GM10847 (cell line): ENCODE data around the gene SCN10A.

Experiments used
- POLR2A ChIP-seq: IDR thresholded peaks from 2 replicates; pipeline ENCODE4 v1.6.1; 2011; ENCODE audit not compliant: insufficient read length; ENCODE audit errors: extremely low read depth

The SCN10A gene

DNA sequence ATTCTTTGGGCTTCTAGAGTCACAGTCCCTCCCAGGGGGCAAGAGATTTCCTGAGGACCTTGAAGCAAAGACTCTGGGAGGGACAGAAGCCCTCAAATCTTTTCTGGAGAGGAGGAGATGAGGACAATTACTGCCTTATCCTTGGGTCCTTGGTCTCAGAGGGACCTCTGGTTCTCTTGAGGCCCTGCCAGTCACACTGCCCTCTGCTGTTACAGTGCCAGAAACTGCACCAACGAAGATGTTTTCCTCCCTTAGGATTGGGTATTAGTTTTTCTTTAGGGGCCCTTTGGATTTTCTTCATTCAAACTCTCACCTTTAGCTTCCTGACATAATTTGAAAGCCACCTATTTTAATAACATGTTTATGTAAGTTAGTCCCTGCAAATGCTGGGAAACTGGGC is 108.3 kb downstream of the SCN10A start:
- TF ChIP-seq POLR2A = no peak

DNA sequence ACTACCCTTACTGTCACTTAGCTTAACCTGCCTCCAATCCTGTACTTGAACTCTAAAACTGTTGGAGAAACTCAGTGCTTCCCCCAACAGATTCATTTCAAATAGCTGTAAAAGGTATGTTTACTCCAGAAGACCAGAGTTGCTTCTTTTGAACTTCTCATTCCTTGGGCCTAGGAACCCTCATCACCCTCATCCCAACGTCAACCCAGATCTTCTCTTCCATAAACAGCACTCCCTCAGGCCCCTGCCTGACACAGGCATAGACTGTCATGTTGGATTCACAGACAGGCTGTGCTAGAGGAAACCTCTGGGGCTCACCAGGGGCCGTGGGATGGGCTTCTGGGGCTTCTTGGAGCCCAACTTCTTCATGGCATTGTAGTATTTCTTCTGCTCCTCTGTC is 109.1 kb downstream of the SCN10A start:
- no peak for TF ChIP-seq POLR2A

DNA sequence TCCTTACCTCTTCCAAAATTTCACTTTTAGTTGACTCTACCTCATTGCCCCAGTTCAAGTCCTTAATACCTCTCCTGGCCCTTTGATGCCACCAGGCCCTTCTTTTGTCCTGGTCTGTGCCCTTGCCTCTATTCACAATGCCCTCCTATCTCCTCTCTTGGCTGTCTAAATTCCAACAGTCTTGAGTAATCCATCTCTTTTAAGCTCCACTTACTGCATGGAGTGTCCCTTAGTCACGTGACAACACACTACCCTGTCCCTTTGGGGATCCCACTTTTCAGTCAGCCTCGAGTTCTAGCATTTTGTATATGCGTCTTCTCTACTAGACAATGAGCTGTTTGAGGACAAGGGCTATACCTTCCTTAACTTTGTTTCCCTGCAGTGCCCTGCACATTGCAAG is 113.8 kb downstream of the SCN10A start:
- no peak for TF ChIP-seq POLR2A

DNA sequence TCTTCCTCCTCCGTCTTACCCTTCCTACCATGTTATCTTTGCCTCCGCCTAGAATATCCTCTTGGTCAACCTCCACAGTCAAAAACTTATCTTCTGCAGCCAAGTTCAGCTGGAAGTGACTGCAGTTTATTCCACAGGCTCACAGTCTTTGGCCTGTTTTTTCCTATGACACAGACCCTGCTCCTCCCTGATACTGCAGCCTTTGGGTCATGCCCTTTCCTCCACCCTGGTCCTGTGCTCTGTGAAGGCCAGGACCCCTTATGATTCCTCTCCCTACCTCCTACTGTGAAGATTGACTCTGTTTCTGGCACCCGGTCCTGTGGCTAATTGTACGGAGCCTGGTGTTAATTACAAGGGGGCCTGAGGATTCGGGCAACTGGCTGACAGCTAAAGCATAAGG is 117.3 kb downstream of the SCN10A start:
- TF ChIP-seq POLR2A = no peak

DNA sequence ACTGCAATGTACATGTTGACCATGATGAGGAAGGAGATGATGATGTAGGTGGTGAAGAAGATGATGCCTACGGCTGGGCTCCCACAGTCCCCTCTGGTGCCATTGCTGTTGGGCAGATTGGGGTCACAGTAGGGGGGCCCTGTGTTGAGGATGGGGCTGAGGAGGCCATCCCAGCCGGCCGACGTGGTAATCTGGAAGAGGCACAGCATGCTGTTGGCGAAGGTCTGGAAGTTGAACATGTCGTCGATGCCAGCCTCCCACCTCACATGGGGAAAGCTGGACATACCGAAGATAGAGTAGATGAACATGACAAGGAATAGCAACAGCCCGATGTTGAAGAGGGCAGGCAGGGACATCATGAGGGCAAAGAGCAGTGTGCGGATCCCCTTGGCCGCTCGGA is 118.0 kb downstream of the SCN10A start:
- no peak for TF ChIP-seq POLR2A

DNA sequence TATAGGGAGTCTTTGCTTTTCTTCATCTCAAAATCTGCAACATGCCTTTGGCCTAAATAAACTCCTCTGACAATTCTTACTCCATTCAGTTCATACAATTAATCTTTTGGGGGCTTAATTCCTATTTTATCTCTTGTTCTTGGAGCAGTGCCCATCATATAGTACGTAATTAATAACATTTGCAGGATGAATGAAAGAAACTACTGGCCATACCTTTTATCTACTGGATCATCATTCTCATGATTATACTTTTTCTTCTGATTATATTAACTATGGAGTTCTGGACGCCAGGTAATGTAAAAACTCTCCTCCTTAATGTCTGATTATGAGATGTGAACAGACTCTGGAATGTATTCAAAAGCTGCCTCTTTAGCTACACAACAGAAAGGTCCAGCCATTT is 120.0 kb downstream of the SCN10A start:
- TF ChIP-seq POLR2A = no peak

DNA sequence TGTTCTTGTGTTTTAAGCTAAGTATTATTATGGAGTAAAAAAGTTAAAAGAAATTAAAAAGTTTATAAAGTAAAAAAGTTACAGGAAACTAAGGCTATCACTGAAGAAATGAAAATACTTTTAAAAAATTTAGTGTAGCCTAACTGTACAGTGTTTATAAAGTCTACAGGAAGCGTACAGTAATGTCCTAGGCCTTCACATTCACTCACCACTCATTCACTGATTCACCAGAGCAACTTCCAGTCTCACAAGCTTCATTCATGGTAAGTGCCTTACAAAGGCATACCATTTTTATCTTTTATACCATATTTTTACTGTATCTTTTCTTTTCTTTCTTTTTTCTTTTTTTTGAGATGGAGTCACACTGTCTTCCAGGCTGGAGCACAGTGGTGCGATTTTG is 125.8 kb downstream of the SCN10A start:
- no peak for TF ChIP-seq POLR2A

DNA sequence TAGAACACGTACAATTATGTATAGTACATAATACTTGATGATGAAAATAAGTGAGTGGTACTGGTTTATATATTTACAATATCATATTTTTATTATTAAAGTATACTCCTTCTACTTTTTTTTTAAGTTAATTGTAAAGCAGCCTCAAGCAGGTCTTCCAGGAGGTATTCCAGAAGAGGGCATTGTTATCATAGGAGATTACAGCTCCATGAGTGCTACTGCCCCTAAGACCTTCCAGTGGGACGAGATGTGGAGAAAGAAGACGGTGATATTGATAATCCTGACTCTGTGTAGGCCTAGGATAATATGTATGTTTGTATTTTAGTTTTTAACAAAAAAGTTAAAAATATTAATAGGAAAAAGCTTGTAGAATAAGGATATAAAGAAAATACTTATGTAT is 126.2 kb downstream of the SCN10A start:
- TF ChIP-seq POLR2A = no peak

DNA sequence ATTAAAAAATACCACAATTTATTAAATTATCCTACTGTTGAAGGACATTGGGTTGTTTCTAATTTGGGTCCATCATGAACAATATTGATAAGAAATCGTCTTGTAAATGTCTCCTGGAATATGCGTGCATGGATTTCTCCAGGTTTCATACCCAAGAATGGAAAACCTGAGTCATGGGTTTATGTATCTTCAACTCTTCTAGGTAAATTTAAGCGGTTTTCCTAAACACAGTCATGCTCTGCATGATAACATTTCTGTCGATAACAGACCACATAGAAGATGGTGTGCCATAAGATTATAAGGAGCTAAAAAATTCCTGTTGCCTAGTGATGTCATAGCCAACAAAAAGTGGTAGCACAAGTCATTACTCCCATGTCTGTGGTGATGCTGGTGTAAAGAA is 126.7 kb downstream of the SCN10A start:
- TF ChIP-seq POLR2A = no peak

DNA sequence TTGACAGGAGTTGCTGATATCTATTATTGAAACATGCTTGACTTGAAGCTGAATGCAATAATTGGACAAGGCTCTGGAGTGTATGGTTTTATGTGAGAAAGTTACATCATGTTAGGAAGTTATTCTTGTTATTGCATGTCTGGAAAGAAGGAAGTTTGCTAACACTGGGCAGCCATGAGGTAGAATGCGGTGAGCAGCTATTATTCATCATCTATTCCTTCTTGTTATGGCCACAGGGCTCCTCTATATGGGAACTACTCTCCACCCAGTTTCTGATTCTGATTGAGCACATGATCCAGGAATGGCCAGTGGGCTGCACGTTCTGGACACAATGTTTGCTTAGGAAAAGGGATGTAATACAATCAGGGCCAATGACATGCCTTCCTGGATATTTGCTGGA is 128.7 kb downstream of the SCN10A start:
- TF ChIP-seq POLR2A = no peak

DNA sequence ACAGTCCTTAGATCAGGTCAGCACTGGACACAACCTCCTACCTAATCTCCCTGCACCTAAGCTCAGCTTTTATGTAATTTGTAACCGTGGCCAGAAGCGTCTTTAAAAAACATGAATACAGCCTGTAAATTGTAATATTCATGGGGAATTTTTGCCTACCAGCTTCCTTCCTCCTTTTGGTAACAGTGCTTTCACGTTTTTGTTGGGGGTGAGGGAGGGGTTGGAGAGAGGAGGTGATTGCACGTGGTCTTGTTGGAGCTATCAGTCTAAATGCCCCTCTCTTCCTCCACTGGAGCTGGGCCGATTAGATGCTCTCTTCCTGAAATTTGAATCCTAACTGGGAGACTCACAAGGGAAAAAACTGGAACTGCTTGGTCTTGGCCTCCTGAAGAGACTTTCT is 131.5 kb downstream of the SCN10A start:
- no peak for TF ChIP-seq POLR2A

DNA sequence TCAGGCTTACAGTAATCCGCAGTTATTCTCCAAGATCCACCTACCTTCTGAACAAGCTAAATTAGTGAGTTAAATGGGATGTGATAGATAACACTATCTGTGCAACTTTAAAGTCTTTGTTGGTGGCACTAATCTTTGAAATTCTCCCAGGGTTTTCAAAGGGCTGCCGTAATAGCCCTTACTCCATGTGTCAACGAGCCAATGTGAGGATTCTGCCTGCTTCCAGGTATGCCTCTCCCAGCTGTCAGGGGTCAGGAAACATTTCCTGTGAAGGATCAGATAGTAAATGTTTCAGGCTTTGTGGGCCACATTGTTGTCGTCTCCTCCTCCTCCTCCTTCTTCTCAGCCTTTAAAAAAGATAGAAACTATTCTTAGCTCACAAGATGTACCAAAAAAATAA is 146.3 kb downstream of the SCN10A start:
- TF ChIP-seq POLR2A = no peak

DNA sequence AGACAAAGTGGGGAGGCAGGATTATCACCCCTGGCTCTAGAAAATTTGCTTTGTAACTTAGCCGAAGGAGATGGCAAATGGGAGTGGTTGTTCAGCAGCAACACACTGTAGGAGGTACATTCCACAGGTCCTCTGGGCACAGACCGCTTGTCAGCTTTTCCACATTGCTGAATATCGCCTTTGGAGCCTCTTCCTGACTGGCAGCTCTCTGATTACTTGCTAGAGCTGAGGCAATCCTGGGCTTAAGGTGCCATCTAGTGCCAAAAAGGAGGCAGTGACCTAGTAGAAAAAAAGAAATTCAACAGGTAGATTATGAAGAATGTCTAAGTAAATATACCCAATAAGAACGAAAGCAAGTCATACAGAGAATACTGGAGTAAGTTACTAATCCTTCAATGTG is 153.5 kb downstream of the SCN10A start:
- no peak for TF ChIP-seq POLR2A

DNA sequence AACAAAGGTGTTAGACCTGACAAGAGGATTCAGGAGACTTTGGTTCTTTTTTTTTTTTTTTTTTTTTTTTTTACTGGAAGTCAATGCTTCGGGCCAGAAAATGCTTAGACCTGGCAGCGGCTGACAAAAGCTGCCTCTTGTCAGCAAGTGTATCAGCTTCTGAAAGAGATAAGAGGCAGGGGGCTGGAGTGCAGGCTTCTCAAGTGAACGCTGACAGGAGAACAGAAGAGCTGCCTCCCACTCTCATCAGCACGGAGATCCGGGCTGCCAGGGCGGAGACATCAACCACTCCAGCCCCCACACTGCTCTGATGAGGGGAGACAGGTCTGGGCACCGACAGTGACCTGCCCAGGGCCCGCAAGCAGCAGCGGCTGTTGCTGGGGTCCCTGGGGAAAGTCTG is 157.2 kb downstream of the SCN10A start:
- no peak for TF ChIP-seq POLR2A

DNA sequence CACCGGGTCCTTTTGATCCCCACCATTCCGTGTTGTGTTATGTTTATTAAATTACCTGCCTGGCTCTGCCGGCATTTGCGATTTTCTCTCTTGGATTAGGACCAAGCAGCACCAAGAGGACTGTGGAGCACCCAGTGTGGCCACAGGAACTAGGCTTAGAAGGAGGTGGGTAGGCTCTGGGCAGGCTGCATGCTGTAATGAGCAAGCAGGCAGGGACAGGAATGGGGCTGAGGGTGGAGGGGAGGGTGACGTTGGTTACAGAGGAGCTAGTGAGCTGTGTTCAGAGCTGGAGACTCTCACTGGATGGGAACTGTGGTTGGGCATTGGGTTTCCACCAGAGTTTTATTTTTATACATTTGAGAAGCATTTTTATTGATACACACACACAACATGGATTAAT is 158.6 kb downstream of the SCN10A start:
- TF ChIP-seq POLR2A = no peak

DNA sequence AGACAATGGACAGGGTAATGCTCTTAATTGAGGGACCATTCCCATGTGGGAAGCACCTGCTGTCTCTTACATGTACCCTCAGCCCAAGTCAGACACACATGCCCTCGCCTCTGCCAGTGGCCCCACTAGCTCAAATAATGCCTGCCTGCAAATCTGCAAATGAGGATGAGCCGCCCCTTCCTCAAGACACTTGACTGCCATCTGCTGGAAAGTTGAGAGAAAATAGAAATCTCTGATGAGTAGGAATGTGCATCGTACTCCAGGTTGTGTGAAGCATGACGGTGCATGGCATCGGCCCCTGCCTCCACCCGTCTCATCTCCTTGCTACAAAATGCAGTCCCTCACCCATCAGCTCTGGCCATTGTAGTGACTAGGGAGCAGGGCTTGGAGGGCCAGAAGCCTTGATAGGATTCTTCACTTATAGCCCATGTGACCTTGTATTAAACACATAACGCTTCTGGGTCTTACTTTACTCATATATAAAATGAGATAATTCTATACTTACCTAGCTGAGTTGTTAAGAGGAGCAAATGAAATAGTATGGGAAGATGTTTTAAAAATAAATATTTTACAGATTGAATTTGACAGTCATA is 160.2 kb downstream of the SCN10A start:
- TF ChIP-seq POLR2A = no peak

DNA sequence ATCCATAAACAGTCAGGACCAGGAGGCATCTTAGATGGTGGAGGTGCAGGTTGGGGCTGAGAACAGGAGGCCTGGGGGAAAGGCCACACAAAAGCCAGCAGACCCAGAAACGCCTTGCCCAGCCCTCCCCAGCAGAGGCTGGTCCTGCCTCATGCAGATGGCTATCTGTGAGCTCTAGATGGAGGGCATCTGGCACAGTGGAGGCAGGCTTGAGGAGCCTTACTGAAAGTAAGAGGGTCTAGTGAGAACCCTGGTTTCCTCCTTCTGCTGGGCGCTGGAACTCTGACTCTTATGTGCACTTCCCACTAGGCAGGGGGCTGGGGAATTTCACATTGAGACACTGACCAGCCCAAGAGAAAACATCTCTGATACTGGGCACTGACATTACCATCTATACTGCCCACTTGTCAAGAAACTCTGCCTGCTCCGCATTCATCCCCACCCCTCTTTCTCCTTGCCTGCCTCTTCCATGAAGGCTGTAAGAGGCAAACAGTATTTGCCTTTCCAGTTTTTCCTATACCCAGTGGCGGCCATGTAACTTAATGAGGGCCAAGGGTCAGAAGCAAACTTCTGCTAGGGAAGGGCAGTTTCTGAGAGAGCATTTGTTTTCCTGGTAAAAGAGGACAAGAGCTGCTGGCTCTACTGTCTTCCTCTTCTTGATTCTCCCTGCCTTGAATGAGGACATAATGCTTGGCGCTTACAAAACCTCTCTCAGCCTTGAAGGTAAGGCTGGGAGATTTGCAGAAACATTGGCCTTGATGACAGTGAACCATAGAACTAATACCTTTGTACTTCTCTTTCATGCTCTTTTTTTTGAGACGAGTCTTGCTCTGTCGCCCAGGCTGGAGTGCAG is 162.1 kb downstream of the SCN10A start:
- no peak for TF ChIP-seq POLR2A
